Measurements from ENCODE around the gene OR5H15.

Gene OR5H15

GRCh38 chr3:98209244-98209643 is 42.7 kb downstream of the OR5H15 start:
- Histone ChIP-seq H3K9ac (ENCODE audit: low read length) (no peak overlapping the region), H3K36me3 (ENCODE audit: insufficient read depth, low read length) (no peaks in the 10 kb centered on the region), H3K9me2 (ENCODE audit: low read depth, low read length) (no peaks in the 10 kb centered on the region), H3K79me2 (ENCODE audit: insufficient read depth, low read length) (no peaks in the 10 kb centered on the region), H4K20me1 (ENCODE audit: insufficient read depth, low read length) (no peaks in the 10 kb centered on the region), H3F3A (ENCODE audit: insufficient read depth, low read length) (no peaks in the 10 kb centered on the region), H2AFZ (ENCODE audit: low read length) (no peak overlapping the region), H3K27me3 (ENCODE audit: insufficient read depth, low read length) (no peaks in the 10 kb centered on the region), H3K4me2 (ENCODE audit: low read length) (no peak overlapping the region), H3K4me1 (ENCODE audit: insufficient read depth, low read length, severe bottlenecking) (no peaks in the 10 kb centered on the region), H3K27ac (ENCODE audit: low read depth, low read length, poor library complexity, severe bottlenecking) (no peak overlapping the region), H3K4me3 (ENCODE audit: low read depth, low read length, poor library complexity, severe bottlenecking) (no peak overlapping the region), H3K9me3 (ENCODE audit: low read length) (no peaks in the 10 kb centered on the region)
- TF ChIP-seq CTCF (IDR thresholded peaks at IDR 0.05; ENCODE audit: low read length) = no peak
- TF ChIP-seq EZH2 (IDR thresholded peaks at IDR 0.05; ENCODE audit: borderline replicate concordance, low read length) = no peak

GRCh38 chr3:98213276-98213675 is 46.8 kb downstream of the OR5H15 start:
- Histone ChIP-seq H3K4me3 (ENCODE audit: low read depth, low read length, poor library complexity, severe bottlenecking) (no peak overlapping the region), H3K9me2 (ENCODE audit: low read depth, low read length) (no peaks in the 10 kb centered on the region), H3K4me2 (ENCODE audit: low read length) (no peak overlapping the region), H3K36me3 (ENCODE audit: insufficient read depth, low read length) (no peaks in the 10 kb centered on the region), H3K27me3 (ENCODE audit: insufficient read depth, low read length) (no peaks in the 10 kb centered on the region), H3K27ac (ENCODE audit: low read depth, low read length, poor library complexity, severe bottlenecking) (no peak overlapping the region), H3K9me3 (ENCODE audit: low read length) (no peaks in the 10 kb centered on the region), H3K9ac (ENCODE audit: low read length) (no peak overlapping the region), H3K79me2 (ENCODE audit: insufficient read depth, low read length) (no peaks in the 10 kb centered on the region), H2AFZ (ENCODE audit: low read length) (no peak overlapping the region), H3F3A (ENCODE audit: insufficient read depth, low read length) (no peaks in the 10 kb centered on the region), H4K20me1 (ENCODE audit: insufficient read depth, low read length) (no peaks in the 10 kb centered on the region), H3K4me1 (ENCODE audit: insufficient read depth, low read length, severe bottlenecking) (no peaks in the 10 kb centered on the region)
- TF ChIP-seq EZH2 (IDR thresholded peaks at IDR 0.05; ENCODE audit: borderline replicate concordance, low read length) (no peak), CTCF (IDR thresholded peaks at IDR 0.05; ENCODE audit: low read length) (no peak)

- Histone ChIP-seq H4K20me1 (ENCODE audit: insufficient read depth, low read length) (no peaks in the 10 kb centered on the region), H3K9me3 (ENCODE audit: low read length) (no peaks in the 10 kb centered on the region), H3K27ac (ENCODE audit: low read depth, low read length, poor library complexity, severe bottlenecking) (no peak overlapping the region), H2AFZ (ENCODE audit: low read length) (no peak overlapping the region), H3K4me3 (ENCODE audit: low read depth, low read length, poor library complexity, severe bottlenecking) (no peak overlapping the region), H3K36me3 (ENCODE audit: insufficient read depth, low read length) (no peaks in the 10 kb centered on the region), H3K27me3 (ENCODE audit: insufficient read depth, low read length) (no peaks in the 10 kb centered on the region), H3K79me2 (ENCODE audit: insufficient read depth, low read length) (no peaks in the 10 kb centered on the region), H3K9ac (ENCODE audit: low read length) (no peak overlapping the region), H3K4me1 (ENCODE audit: insufficient read depth, low read length, severe bottlenecking) (no peaks in the 10 kb centered on the region), H3K9me2 (ENCODE audit: low read depth, low read length) (no peaks in the 10 kb centered on the region), H3K4me2 (ENCODE audit: low read length) (no peak overlapping the region), H3F3A (ENCODE audit: insufficient read depth, low read length) (no peaks in the 10 kb centered on the region)
- TF ChIP-seq EZH2 (IDR thresholded peaks at IDR 0.05; ENCODE audit: borderline replicate concordance, low read length) (no peak), CTCF (IDR thresholded peaks at IDR 0.05; ENCODE audit: low read length) (no peak)
Observed at GRCh38 chr3:98215051-98215450, 48.6 kb downstream of the OR5H15 start.
